Measurements from ENCODE around the gene ANKS1B.

The ANKS1B gene

DNA sequence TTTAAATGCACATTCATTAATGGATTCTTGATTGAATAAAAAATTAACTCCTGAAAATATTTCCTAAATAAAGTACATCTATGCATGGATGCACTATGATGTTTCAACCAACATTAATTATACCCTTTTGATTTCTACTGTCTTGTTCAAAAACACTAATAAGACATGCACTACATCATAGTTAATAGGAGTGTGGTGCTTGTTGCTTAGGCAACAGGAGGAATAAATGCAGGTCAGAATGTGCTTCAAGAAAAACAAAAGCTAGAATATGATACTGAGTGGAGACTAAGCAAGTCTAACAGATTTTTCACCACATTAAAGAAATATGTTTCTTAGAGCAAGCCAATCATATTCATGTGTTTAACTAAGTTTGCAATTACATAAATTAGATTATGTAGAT is 833.0 kb downstream of the ANKS1B start:
- DNase-seq = peak; percentile 35

DNA sequence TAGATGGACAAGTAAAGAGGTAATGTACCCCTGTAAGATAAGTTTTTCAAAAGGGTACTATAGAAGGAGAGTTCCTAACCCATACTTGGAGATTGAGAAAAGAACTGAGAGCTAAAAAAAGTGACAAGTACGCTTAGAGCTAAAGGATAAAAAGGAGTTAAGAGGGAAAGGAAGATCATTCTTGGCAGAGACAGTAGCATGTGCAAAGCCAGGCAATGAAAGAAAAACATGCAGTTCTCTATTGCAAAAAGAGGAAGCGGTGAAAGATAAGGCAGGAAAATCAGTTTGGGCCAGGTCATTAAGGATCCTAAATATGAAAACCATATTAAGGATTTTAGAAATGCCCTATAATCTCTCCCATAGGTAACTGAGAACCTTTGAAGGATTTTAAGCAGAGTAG is 837.6 kb downstream of the ANKS1B start:
- no peak for DNase-seq

DNA sequence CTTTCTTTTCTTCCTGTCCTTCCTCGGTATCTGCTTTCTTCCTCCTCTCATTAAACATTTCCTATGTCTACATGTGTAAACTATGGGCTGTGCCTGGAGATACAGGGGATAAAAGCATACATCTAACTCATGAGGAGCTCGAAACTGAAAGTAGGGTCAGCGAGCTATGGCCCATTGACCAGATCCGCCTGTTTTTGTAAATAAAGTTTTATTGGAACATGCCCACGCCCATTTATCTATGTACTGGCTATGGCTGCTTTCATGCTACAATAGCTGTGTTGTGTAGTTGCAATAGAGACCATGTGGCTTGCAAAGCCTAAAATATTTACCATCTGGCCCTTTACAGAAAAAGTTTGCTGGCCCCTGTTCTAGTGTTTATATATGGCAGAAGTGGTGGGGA is 838.0 kb downstream of the ANKS1B start:
- DNase-seq = no peak

DNA sequence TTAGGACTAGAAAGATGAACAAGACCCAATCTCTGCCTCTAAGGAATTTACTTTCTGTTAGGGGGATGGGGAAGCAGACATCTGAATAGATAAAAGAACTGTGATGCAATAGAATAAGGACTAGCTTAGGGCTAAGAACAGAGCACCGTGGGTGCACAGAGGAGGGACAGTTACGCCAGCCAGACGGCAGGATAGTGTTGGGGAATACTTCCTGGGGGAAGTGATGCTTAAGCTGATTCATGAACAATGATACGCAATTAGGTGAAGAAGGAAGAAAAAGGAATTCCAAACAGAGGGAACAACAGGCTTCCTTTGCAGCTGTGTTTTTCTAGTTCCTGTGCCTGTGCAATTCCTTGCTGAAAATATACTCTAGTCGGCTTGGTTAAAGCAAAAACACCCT is 838.6 kb downstream of the ANKS1B start:
- DNase-seq = no peak

DNA sequence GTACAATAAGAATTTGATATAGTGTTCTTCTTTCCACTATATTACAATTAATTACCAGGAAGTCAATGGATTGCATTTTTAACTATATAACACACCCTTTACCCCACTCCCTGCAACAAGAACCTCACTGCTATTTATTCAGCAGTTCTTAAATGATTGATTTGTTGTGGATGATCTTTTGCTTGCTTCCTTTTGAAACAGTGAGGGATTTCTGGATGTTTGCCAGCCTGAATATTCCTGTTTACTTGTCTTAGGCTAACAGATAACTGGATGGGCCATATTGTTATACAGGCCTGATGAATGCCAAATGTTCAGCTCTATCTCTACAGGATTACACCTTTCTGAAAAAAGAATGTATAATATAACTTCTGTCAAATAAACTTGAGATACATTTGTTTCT is 842.1 kb downstream of the ANKS1B start:
- peak; percentile 61 for DNase-seq

DNA sequence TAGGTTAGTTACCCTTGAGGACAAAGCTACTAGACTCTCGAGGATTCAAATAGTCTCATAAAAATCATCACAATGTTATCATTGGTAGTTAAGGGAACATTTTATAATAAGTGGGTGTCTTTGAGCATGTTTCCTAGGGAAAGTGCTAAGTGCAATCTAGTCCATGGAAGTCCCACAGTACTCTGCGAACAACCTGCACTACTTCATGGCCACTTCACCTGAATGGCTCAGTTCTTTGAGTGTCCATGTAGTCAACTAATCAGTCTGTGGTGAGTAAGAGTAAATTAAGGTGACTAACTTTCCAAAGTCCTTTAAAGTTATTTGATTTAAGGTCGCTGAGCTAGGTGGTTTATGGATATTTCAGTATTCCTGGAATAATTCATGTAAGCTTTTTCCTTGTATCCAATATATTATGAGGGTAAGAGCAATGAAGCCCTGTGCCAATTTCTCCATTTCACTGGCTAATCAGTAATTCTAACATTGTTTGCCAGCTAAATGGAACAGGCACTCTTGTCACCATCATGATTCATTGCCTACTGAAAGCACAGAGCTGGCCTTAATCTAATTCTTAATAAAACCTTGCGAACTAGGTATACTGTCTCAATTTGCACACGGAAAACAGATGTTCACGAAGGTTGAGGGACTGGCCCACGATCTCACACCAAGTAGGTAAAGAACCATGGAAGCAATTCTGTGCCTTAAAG is 844.6 kb downstream of the ANKS1B start:
- DNase-seq = no peak

DNA sequence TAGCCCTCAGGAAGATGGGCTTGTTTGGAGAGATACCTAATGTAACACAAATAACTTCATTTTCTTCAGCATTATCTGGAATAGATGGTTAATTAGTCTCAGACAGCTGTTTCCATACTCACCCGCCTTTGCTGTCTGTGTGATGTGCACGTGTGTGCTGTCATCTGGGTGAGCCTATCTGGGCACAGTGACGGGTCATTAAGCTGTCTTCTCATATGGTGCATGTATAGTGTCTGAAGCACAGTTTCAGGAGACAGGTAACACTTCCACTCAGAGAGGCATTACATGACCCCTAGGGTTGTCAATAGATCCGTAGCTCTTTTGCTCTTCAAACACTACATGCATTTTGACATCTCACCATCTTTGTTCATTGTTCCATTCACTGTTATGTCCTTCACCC is 846.3 kb downstream of the ANKS1B start:
- DNase-seq = peak; percentile 10

DNA sequence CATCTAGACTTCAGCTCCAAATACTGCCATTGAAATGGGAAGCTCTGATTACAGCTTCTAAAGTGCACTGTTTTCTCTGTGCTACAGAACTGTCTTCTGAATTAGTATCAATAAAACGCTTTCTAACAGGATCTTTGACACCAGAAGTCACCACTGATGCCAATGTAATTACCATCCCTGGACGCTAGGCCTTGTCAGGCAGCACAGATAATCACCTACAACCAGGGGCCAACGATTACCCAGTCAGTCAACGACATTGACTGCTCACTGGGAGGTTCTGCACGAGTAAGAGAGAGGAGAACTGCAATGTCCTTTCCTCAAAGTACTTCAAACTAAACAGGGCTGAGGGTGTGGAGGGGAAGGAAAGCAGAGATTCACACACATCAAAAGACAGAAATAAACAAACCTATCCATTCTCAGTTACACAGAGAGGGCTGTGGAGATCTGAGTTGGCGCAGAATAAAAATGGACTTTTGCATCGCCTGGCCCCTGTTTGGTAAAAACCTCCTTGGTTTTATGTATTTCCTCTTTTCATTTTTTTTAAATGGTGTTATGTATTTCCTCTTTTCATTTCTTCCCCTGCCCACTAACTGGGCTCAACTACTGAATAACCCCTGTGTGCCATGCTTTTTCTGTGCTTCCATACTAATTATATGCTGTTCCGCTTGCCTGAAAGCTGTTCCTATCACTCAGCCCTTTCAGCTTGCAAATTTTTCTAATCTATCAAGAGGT is 847.4 kb downstream of the ANKS1B start:
- no peak for DNase-seq

DNA sequence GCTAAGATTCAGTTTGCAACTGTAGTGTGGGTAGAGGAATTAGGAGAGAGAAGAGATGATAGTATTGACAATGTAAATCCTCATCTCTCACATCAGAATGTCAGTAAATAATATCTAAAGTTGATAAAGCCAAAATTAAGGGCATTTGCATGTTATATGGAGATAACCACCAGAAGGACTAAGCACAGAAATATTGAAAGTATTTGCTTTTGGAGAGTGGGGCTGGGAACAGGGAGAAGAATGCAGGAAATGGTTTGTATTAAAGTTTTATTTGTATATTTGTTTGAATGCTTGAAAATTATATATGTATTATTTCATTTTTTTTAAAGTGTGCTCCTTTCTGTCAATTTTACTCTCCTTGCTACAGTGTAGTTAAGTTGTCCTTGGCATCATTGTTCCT is 848.2 kb downstream of the ANKS1B start:
- no peak for DNase-seq

DNA sequence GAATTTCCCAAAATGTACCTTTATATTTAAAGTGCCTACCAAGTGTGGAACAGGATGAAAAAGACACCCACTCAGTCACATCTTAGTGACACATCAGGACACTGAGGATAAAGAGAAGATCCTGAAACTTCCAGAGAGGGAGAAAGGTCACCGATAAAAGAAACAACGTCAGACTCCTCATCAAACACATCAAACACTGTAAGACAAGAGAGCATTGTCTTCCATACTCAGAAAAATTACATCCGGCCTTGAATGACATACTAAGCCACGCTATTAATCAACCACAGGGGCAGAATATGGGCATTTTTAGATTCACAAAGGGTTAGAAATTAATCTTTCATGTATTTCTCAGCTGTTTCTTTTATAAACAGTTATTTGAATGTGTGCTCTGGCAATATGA is 849.4 kb downstream of the ANKS1B start:
- no peak for DNase-seq

DNA sequence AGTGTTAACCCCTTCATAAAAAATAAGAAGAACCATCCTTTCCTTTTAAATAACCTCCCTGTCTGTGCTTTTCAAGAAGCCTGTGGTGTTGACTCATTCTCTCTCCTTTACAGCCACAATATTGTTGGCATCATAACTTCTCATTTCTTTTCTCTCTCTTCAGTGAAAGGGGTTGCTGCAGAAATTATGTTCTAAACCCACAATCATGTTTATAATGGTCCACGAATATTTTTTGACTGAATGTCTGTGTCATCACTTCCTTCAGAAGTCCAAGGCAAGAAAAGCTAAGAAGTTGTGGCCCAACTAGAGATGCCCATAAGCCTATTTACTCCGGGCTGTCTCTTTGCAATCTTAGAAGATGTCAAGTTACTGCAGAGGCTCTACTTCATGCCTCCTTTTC is 851.3 kb downstream of the ANKS1B start:
- DNase-seq = no peak

DNA sequence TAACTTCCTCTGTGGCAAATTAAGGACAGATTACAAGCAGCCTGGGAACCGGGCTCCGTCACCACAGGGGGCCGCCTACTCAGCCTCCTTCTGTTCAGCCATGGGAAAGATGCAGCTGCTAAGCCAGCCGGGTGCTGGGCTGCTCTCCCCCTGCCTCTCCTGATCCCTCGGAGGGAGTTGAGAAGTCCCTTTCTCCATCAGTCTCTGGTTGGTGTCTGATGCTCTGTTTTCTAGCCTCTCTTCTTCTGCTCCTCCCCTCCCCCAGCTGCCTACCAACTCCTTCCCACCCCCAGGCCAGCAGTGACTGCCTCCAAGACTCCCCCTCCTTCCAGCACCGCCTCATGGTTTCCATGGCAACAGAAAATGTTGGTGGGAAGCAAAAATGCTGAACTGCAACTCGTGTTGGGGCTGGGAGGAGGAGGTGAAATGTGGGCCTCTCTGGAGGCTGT is 853.0 kb downstream of the ANKS1B start:
- peak; percentile 46 for DNase-seq

DNA sequence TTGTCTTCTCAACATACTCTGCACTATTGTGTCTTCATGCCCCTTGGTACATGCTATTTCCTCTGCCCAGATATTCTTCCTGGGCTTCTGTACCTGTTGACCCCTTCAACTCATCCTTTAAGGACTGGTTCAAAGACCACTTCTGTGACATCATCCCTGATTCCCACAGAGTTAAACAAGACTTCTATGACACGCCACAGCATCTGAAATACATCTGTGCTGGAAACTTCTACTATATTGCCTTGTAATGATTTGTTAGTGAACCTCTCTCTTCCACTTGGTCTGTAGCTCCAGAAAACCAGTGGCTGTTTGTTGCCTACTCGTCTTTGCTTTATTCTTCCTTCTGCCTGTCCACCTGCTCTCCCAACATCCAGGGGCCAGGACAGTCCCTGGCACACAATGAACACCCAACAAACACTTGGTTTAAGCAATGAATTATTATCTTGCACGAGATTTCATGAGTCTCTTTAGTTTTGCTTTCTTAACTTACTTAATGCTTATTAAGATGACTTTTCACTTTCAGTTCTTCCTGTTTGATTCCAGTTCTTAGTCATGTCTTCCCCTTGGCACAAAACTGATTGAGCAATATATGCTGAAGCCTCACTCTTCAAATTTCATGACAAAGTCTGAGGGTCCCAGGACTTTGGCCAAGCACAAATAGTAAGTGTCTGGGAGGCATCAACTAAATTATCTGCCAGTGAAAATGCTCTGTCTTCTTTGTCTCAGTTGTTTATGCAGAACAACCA is 853.8 kb downstream of the ANKS1B start:
- DNase-seq = no peak

DNA sequence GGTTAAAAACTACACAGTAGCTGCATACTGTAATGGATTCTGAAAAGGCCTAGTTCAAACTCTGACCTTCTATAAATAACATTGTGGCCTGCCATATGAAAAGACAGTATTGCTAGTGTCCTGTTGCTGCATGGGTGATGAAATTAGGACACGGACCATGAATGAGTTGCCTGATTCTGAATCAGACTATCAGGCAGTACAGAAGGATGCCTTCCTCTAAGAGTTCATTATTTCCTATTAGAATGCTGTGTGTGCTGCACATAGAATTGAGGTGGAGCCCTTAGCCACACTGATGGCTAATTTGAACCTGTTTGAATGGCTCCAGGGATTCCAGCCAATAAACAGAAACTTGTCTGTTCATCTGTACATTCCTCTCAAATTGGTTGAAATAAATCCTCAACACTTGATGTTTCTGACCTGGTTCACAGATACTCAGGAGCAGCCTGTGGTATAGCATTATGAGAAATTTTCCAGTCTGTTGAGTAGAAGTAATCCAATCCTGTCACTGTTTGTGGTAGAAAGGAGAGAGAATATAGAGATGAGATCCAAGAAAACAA is 856.4 kb downstream of the ANKS1B start:
- no peak for DNase-seq

DNA sequence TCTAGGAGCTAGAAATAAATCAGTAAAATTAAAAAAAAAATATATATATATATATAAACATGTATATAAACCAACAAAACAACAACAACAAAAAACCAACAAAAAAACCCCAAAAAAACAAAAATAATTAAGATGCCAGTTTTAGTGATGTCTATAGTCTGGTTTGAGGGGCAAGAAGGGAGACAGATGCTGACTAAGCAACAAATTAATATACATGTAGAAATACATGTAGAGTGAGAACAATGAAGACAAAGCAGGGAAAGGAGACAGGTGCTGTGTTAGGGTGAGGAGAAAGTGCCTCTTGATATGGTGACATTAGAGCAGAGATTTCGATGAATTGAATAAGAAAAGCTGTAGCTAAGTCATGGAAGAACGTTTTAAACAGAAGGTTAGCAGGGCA is 861.8 kb downstream of the ANKS1B start:
- no peak for DNase-seq

DNA sequence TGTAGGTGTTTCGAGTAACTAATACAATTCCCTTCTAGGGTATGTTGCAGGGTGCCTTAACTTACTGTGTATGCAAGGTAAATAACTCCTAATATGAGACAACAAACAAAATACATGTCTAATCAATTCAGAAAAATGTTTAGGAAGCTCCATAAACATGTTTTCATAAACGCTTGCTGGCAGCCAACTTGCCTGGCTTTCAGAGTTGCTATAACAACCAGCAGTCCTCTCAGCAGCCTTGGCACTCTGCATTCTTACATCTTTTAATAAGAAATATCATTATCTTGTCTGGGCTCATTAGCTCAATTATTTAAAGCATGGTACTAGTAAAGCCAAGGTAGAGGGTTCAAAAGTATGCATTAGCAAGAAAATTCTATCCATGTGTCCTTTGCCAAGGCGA is 862.2 kb downstream of the ANKS1B start:
- DNase-seq = no peak

DNA sequence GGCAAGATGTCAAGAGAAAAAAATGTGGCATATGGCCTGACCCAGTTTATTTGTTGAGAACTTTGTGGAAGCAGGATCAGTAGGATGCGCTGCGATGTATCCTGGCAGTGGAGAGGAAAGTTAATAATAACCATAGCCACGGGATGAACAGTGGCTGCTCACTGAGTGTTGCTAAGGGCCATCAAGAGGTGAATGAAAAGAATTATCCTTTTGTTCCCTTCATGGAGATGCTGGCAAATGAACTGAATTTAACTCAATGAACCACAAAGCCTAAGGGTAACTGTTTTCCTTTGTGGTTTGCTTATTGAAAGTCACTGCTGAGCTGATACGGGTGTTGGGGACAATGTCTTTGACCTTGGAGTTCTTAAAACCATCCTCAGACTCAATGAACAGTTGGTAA is 863.2 kb downstream of the ANKS1B start:
- no peak for DNase-seq

DNA sequence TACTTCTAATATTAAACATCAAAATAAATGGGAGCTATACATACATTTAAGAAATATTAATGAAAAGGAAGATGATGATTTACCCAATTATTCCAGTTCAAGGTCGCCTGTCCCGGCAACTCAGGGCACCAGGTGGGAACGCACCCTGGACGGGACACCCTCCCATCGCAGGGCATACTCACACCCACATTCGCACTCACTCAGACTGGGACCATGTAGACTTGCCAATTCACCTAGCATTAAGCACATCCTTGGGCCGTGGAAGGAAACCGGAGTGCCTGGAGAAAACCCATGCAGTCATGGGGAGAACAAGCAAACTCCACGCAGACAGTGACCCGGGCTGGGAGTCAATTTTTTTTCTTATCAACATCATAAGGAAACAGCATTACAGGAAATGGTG is 864.8 kb downstream of the ANKS1B start:
- DNase-seq = no peak

DNA sequence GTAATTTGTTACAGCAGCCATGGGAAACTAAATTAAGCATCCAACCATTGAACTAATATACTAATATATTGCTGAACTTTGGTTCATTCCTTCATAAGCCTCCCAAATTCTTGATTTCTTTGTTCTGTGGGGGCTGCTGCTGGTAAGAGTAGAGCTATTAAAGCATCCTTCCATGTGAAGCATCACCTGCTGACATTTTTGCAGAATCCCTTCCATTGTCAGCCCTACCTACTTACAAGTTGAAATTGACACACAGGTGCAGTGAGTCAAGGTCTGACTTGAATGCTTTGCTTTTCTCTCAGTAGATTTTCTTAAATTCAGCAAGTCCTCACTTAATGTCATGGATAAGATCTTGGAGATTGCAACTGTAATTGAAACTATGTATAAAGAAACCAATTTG is 865.3 kb downstream of the ANKS1B start:
- DNase-seq = no peak

DNA sequence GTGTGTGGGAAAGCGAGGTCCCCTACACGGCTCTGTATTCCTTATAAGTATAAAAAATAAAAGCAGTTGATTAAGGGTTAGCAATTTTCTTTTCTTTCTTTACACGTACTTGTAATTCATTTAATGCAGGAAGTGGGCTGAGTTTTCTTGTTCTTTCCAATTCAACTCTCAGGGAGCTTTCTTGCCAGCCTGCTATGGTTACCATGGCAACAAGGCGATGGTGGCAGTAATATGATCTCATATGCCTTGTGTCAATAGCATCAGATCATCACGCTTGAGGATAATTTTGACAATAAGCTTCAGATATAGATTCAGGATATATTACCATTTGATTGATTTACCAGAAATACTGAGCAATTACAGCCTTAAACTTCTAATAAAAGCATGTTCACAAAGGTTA is 873.1 kb downstream of the ANKS1B start:
- peak; percentile 92 for DNase-seq

DNA sequence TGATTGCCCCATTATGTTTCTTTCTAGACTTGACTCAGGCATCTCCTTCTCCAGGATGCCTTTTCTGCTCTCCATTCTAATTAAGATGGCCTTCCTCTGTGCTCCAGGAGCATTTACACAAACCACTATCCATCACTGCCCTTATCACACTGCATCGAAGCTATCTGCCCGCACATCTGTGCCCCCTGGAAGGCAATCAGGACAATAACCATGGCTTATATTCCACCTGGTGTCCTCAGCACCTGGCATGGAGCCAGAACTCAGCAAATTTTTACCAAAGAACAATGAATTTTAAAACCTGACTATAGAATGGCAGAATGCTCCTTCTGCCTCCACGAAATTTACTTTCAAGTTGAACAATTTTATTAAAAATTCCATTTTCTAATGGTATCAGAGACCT is 873.9 kb downstream of the ANKS1B start:
- peak; percentile 84 for DNase-seq

DNA sequence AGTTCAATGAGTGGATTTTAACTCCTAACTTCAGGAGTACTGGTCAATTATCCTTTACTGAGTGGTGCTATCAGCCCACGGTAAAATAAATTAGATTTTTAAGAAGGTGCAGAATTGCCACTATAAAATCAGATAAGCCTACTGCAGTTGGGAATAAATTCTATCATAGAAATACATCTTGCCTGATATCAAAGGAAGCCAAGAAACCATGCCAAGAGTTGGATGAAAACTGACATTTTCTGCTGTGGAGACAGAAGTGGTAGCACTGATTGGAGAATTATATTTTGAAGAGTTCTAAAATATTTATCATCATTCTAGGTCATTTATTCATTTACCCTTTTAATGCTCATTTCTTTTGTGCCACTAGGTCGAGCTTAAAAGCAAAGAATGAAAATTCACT is 874.5 kb downstream of the ANKS1B start:
- no peak for DNase-seq

DNA sequence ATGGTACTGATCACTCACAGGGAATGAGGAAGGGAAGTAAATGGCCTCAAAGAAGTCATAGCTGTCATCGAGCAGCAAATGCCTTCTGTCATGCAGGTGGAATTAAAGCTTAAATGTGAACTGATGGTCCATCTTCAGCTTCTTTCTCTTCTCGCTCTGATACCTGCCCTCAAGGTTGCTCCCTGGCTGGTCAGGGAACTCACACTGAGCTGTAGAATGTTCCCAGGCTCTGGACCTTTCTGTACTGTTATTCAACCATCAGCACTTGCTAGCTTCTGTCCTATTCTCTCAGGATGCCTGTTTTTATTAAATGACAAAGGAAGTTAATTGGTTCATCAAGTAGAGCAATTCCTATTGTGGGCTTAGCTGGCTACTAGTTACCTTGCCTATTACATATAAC is 875.8 kb downstream of the ANKS1B start:
- DNase-seq = no peak

DNA sequence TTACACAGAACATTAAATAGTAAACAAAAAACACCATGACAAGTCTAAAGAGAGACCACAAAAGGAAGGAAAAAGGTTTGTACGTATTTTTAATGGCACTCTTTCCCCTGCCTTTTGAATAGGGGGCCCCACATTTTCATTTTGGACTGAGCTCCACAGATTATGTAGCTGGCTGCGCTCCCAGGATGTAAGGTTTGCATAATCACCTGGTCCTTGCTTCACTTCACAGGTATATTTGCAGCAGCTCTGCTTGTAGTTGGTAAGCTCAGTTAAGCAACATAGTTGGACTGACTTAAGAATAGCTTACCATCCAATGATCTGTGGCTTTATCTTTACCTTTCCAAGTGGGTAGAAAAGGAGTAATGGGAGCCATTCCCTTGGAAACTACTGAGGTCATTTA is 885.0 kb downstream of the ANKS1B start:
- DNase-seq = no peak

Data from NCI-H69 (cell line).